NCI-H1694 treated with DMSO at 0.1 percent for 48 hours (cell line): Measurements from ENCODE around the gene GOLGA7B.

Source experiments
- DNase-seq: peaks from one replicate; lab custom pipeline; 2025; lab: John Stamatoyannopoulos, UW

GOLGA7B gene

GRCh38 chr10:97849687-97850402, at the start of gene GOLGA7B:
Gene GOLGA7B, plus strand, starts transcription at chr10:97849843. Its CDS starts 461 bp downstream, at chr10:97850304.
- DNase-seq = no peak

- no peak for DNase-seq
Observed at GRCh38 chr10:97800474-97800873, 49.2 kb upstream of the GOLGA7B start.

- DNase-seq = no peak
Observed at GRCh38 chr10:97801422-97801821, 48.2 kb upstream of the GOLGA7B start.

DNA sequence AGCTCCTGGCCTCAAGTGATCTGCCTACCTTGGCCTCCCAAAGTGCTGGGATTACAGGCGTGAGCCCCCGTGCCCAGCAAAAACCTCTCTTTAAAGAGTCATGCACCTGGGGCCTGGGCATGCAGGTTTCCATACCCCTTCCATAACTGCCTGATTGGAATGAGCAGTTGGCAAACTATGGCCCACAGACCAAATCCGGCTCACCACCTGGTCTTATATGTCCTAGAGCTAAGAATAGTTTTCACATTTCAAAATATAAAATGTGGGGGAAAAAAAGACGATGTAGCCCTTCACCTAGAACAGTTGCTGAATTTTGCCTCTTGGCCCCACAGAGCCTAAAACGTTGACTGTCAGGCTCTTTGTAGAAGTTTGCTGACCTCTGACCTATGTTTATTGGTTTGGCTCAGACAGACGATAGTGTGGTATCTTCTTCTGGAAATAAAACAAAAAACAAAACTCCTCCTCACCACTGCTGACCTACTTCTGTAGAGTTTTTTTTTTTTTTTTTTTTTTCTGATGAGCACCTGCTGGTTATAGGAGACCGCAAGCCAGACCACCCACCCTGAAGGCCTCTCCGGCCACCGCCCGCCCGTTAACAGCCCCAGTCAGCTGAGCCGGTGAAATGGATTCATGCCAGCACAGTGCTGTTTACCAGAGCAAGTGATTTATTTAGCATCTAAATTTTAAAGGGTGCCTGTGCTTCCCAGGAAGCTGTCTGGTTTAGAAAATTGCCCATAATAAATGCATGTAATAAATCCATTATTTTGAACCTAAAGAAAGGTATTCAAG, 44.4 kb upstream of the GOLGA7B start:
- DNase-seq = no peak

- no peak for DNase-seq
Observed at GRCh38 chr10:97805949-97806348, 43.7 kb upstream of the GOLGA7B start.

- DNase-seq = no peak
Observed at GRCh38 chr10:97810446-97810845, 39.2 kb upstream of the GOLGA7B start.

- DNase-seq = no peak
Observed at GRCh38 chr10:97811958-97812357, 37.7 kb upstream of the GOLGA7B start.

DNA sequence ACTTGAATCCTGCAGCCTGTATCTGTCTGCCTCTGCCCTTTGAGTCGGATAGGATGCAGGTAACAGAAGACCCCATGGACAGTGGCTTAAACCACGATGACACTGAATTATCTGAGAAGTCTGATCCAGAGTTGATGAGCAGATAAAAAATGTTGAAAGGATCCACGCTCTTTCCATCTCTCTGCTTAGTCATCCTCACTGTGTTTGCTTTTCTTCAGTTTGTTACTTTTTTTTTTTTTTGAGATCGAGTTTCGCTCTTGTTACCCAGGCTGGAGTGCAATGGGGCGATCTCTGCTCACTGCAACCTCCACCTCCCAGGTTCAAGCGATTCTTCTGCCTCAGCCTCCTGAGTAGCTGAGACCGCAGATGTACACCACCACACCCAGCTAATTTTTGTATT, 36.9 kb upstream of the GOLGA7B start:
- no peak for DNase-seq

DNA sequence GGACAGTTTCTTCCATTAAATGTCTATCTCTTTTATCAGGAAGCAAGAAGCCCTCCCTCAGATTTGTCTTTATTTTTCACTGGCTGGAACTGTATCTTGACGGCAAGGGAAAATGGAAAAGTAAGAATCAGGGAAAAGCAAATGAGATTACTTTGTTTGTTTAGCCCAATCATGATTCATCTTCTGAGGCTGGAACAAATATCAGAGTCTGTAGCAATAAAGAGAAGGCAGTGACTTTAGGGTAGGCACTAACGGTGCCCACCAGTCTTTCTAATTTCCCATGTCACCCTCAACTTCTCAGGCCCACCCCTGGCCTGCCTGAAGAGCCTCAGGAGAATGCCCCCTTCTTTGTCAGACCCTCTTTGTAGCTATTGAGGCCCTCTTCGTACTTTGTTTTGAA, 36.3 kb upstream of the GOLGA7B start:
- DNase-seq = no peak

- DNase-seq = no peak
Observed at GRCh38 chr10:97814996-97815395, 34.6 kb upstream of the GOLGA7B start.

DNA sequence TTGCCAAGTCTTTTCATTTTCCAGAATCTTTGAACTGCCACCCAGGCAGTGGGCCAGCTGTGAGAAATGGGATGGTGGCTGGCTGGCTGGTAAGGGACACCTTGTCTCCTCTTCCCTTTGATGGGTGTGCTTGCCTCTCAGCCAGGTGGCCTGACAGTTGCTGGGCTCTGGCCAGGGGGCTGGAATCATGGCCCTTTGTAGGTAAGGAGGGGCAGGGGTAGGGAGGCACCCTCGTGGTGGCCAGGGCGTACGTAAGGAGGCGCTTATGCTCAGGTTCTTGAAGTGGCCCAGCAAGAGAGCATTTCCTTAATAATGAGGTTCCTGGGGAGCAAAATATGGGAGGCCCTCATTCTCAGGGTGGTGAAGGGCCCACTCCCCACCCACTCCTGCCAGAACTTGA, 33.0 kb upstream of the GOLGA7B start:
- DNase-seq = no peak

- no peak for DNase-seq
Observed at GRCh38 chr10:97818572-97818971, 31.1 kb upstream of the GOLGA7B start.

GRCh38 chr10:97820096-97820704, 29.4 kb upstream of the GOLGA7B start:
- DNase-seq = no peak

GRCh38 chr10:97821308-97822038, 28.2 kb upstream of the GOLGA7B start:
- no peak for DNase-seq

DNA sequence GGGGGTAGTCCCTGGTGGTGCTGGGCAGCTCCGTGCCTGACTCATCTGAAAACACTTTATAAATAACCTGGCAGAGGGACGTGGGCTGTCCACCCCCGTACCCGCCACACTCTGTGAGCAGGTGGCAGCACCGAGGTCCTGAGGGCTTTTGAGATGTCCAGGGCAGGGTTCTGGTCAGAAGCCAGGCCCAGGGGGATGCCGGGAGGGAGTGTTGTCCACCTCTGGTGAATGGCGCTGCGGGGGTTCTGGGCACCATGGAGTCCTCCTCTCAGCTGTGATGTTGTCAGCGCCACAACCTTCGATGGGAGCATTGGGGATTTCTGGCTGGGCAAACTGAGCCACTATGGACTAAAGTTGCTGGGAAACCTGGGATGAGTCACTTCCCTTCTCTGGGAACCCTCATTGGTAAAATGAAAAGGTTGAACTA, 27.4 kb upstream of the GOLGA7B start:
- DNase-seq = no peak

DNA sequence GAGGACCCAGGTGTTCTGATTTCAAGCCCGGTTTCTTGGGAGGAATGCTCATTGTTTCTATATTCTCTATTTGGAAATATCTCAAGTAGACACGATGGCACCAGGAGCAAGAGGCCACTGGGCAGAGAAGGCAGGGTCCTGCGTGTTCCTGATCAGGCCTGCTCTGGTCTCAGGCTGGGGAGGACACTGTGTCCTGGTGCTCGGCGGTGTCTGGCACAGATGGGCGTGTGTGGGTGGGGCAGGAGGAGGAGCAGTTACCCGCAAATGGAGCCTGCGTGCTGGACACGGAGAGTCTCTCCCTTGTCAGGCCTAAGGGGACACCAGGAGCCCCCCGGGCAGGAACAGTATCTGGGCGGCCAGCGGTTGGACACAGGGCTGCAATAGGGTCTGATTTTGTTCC, 25.9 kb upstream of the GOLGA7B start:
- DNase-seq = no peak

- no peak for DNase-seq
Observed at GRCh38 chr10:97825020-97825760, 24.5 kb upstream of the GOLGA7B start.

DNA sequence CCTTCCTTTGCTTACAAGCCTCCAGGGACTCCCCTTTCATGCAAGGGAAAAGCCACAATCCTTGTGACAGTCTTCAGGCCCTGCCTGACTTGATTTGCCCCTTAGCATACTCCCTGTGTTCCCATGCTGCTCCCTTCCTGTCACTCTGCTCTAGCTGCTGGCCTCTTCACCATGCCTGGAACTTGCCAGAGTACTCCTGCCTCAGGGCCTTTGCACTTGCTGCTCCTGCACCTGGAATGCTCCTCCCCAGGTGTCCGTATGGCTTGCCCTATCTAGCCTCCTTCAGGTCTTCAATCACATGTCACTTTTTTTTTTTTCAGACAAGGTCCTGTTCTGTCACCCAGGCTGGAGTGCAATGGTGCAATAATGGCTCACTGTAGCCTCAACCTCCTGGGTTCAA, 22.8 kb upstream of the GOLGA7B start:
- DNase-seq = no peak

DNA sequence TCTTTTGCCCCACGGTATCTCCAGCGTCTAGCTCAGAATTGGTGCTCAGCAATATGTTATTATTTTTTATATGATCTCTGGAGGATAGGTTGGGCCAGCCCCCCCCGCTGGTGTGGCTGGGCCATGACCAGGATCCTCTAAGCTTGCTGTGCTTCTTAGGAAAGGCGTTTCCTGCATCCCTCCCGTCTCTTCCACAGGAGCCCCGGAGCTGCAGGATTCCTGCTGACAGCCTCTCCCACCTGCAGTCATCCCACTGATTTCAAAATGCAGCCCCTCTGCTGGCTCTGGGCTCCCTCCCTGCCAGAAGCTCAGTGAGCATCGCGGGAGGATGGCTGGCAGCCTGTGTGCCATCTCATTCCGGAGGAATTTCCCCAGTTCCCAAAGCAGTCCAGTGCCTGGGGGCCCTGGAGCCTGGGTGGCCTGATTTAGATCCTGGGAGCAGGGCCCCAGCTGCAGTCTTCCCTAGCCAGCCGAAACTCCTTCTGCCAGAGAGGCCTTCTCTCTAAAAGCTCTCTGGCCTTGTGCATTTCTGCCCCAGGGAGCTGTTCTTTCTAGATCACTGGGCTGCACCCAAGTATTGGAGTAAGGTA, 21.8 kb upstream of the GOLGA7B start:
- no peak for DNase-seq

DNA sequence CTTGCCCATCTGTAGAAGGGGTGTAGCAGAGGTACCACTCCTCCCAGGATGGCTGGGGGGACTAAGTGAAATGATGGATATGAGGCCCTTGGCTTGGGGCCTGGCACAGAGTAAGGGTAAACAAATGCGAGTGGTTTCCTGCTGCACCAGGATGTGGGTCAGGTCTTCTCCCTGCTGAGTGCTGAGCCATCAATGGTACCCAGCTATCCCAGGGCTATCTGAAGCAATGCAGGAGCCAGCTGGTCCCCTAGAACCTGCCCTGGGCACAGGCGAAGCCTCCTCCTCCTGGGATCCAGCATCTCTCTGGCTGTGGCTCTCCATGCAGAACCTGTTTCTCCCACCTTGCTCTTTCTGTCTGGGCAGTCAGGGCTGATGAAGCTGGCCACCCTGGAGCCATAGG, 20.9 kb upstream of the GOLGA7B start:
- no peak for DNase-seq

DNA sequence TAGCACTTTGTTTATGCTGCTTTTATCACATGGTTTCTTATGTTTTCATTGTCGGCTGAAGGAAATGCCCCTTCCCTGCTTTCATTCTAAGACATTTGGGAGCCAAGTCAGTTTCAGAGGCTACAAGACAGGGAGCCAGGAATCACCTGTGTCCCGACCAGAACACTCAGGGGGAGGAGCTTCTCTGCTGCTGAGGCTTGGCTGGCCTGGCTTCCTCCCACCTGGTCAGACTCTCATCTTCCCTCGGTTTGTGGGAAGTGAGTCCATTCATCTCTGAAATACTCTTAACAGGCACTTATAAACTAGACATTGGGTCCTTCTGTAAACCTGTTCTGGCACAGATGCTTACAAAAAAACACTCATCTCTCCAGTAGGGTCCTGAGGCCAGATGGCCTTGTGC, 19.6 kb upstream of the GOLGA7B start:
- DNase-seq = no peak
